ENCODE data around the gene KCTD19. TPM values are rescaled to one million over a fixed set of nuclear protein-coding genes. Genes with fewer than 3 reads are reported as not detected.
"Not testable (repeated sequence)": the region's sequence is repeated elsewhere in the genome, so short reads cannot be mapped to it uniquely, and the experiment has no call there.

KCTD19 gene
- 1 to 10 TPM in 1 of 4 donors, under 1 TPM in 3; 0.84 to 1.7 (median 0.88) TPM for polyA plus RNA-seq (ENCODE audit: insufficient read length in 4 of 4)

GRCh38 chr16:67326472-67327309 lies at the start of gene KCTD19, which contains the start of gene LRRC36:
Gene KCTD19 (minus strand): TSS chr16:67326741. CDS start chr16:67326707, 34 bp downstream.
Gene LRRC36 (plus strand): TSS chr16:67326815. CDS start chr16:67326863, 48 bp downstream.
- peak in 3 of 4 donors; percentile 51 to 58 (median 55) for DNase-seq (ENCODE audit: low read depth in 4 of 4, low spot score in 3 of 4)

- not testable (repeated sequence) for DNase-seq (ENCODE audit: low read depth in 4 of 4, low spot score in 3 of 4)
Observed at GRCh38 chr16:67376012-67376411, 49.5 kb upstream of the KCTD19 start.

GRCh38 chr16:67372664-67373063 lies 46.1 kb upstream of the KCTD19 start:
- no peak for DNase-seq (ENCODE audit: low read depth in 4 of 4, low spot score in 3 of 4)

GRCh38 chr16:67370661-67371060 lies 44.1 kb upstream of the KCTD19 start:
- no peak for DNase-seq (ENCODE audit: low read depth in 4 of 4, low spot score in 3 of 4)

GRCh38 chr16:67364600-67365235 lies 38.2 kb upstream of the KCTD19 start:
- no peak for DNase-seq (ENCODE audit: low read depth in 4 of 4, low spot score in 3 of 4)

GRCh38 chr16:67361038-67361437 lies 34.5 kb upstream of the KCTD19 start:
- DNase-seq (ENCODE audit: low read depth in 4 of 4, low spot score in 3 of 4) = no peak

- DNase-seq (ENCODE audit: low read depth in 4 of 4, low spot score in 3 of 4) = not testable (repeated sequence)
Observed at GRCh38 chr16:67359540-67360269, 33.2 kb upstream of the KCTD19 start.

GRCh38 chr16:67357561-67357960 lies 31.0 kb upstream of the KCTD19 start:
- no peak for DNase-seq (ENCODE audit: low read depth in 4 of 4, low spot score in 3 of 4)

GRCh38 chr16:67356396-67356795 lies 29.9 kb upstream of the KCTD19 start:
- peak; percentile 31 to 67 (median 56) for DNase-seq (ENCODE audit: low read depth in 4 of 4, low spot score in 3 of 4)

- not testable (repeated sequence) for DNase-seq (ENCODE audit: low read depth in 4 of 4, low spot score in 3 of 4)
Observed at GRCh38 chr16:67352463-67352862, 25.9 kb upstream of the KCTD19 start.

- DNase-seq (ENCODE audit: low read depth in 4 of 4, low spot score in 3 of 4) = no peak
Observed at GRCh38 chr16:67350324-67350723, 23.8 kb upstream of the KCTD19 start.

- DNase-seq (ENCODE audit: low read depth in 4 of 4, low spot score in 3 of 4) = no peak
Observed at GRCh38 chr16:67349172-67349571, 22.6 kb upstream of the KCTD19 start.

- DNase-seq (ENCODE audit: low read depth in 4 of 4, low spot score in 3 of 4) = no peak
Observed at GRCh38 chr16:67346341-67346740, 19.8 kb upstream of the KCTD19 start.

- DNase-seq (ENCODE audit: low read depth in 4 of 4, low spot score in 3 of 4) = no peak
Observed at GRCh38 chr16:67345401-67345800, 18.9 kb upstream of the KCTD19 start.

GRCh38 chr16:67342616-67343015 lies 16.1 kb upstream of the KCTD19 start:
- no peak for DNase-seq (ENCODE audit: low read depth in 4 of 4, low spot score in 3 of 4)

GRCh38 chr16:67341250-67341649 lies 14.7 kb upstream of the KCTD19 start:
- no peak for DNase-seq (ENCODE audit: low read depth in 4 of 4, low spot score in 3 of 4)

- no peak for DNase-seq (ENCODE audit: low read depth in 4 of 4, low spot score in 3 of 4)
Observed at GRCh38 chr16:67339453-67339852, 12.9 kb upstream of the KCTD19 start.

- no peak for DNase-seq (ENCODE audit: low read depth in 4 of 4, low spot score in 3 of 4)
Observed at GRCh38 chr16:67336648-67337047, 10.1 kb upstream of the KCTD19 start.

- DNase-seq (ENCODE audit: low read depth in 4 of 4, low spot score in 3 of 4) = no peak
Observed at GRCh38 chr16:67336116-67336515, 9.6 kb upstream of the KCTD19 start.

- DNase-seq (ENCODE audit: low read depth in 4 of 4, low spot score in 3 of 4) = no peak
Observed at GRCh38 chr16:67333315-67333714, 6.8 kb upstream of the KCTD19 start.

GRCh38 chr16:67329901-67330300 lies 3.4 kb upstream of the KCTD19 start:
- DNase-seq (ENCODE audit: low read depth in 4 of 4, low spot score in 3 of 4) = no peak

All from right renal pelvis (tissue), 4 donors.